GM19395 (cell line): ENCODE data around the gene NECTIN1.

Experiments used
- ATAC-seq: cut with Tn5 transposase; IDR thresholded peaks from one replicate; pipeline ENCODE4 v1.9.1; 2021; ENCODE audit warnings: mild to moderate bottlenecking, moderate library complexity; ENCODE audit not compliant: unreplicated experiment

The NECTIN1 gene, protein sequence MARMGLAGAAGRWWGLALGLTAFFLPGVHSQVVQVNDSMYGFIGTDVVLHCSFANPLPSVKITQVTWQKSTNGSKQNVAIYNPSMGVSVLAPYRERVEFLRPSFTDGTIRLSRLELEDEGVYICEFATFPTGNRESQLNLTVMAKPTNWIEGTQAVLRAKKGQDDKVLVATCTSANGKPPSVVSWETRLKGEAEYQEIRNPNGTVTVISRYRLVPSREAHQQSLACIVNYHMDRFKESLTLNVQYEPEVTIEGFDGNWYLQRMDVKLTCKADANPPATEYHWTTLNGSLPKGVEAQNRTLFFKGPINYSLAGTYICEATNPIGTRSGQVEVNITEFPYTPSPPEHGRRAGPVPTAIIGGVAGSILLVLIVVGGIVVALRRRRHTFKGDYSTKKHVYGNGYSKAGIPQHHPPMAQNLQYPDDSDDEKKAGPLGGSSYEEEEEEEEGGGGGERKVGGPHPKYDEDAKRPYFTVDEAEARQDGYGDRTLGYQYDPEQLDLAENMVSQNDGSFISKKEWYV

DNA sequence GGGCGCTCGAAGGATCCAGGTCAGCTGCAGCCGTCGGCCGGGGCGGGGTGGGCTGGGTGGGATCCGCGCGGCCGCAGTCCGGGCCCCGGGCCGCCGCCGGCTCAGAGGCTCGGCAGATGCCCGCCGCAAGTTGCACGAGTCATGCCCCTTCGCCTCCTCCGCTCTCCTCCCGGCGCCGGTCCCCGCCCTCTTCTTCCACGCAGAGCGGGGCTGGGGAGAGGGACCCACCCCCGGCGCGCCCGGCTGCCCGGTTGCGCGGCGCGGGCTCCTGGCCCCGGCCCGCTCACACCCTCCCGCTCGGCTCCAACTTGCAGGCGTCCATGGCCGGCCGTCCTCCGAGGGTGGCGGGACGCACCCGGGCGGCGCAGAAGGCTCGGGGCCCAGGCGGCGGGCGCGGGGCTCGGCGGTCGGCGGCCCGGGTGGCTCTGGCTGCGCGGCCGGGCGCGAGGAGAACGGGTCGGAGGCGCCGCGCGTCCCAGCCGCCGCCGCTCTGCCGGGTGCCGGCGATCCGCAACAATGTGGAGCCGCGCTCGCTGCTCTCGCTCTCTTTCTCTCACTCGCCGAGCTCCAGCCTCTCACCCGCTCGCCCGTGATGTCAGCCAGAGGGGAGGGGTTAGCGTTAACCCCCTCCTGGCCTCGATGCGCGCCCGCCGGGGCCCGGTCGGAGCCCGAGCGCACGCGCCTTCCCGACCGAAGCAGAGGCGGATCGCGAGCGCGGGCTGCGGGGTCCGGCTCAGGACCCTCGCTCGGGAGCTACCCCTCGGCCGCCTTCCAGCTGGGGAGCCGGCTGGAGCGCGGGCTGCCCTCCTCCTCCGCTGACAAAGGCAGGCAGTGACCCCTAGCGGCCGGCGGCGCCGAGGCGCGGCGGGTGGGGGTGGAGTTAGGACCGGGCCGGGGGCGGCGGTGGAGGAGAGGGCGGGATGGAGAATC is at the start of gene NECTIN1:
Gene NECTIN1 (minus strand): TSS at position 550 of the 930 bp plus-strand sequence. CDS start 647 bp downstream, outside the sequence.
- peak; percentile 86 for ATAC-seq

DNA sequence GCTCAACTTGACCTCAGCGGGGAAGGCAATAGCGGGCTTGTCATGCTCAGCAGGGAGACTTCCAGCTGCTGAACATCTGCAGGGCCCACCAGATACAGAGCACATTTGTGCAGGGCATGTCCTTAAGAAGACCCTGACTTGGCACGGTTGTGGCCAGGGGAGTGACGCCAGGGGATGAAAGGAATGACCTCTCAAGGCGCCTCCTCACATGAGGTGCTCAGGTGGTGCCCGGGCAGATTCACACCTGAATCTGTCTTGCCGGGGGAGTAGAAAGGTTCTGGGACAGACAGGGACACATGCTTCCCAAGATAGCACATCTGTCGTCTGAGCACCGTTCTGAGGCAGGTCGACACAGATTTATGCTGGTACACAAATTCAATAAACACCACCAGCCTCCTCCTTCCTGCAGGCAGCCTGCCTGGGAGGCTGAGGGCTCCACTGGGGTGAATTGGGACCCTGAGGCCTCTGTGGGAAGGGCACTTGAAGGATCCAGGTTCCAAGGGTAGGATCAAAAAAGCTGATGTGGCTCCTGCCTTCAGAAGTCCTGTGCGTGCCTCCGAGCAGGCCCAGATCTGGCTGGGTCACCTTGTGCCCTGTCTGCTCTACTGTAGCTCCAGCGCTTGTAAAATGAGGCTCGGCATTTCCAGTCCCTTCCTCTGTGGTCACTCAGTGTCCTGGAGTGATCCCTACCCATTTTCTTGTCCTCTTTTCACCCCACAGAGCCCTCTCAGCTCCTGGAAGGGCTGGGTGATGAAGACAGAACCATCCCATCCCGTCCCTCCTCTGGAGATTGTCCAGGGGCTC is 49.6 kb upstream of the NECTIN1 start:
- ATAC-seq = no peak

DNA sequence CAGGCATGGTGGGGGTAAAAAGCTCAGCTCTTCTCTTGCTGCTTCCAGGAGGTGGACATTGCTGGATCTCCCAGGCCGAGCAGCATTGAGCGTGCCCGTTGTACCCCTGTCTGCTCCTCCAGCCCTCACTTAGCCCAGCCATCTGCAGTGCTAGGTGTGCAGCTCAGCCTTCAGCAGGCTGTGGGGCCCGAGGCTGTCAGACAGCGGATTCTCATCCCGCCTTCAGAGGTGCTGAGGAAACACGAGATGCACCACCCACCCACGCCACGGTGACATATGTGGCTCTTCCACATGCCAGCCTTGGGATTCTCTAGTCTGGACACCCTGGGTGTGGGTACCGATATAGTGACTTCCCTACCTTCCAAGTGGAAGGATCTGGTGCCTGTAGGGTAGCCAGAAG is 48.9 kb upstream of the NECTIN1 start:
- no peak for ATAC-seq

DNA sequence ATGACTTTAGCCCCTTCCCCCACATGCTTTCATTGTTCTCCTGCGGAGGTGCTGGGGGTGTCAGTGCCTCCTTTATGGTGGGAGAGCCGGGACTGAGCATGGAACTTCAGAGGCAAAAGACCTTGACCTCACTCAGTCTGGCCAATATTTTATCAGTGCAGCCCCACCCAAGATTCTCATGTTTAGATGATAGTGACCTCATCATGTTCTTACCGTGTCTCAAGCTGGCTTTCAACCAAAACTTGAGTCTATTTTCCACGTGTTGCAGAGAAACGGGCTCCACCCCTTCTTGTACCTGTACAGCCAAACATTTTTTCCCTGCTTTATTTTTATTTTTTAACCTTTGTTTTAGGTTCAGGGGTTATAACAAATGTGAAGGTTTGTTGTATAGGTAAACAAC is 47.7 kb upstream of the NECTIN1 start:
- ATAC-seq = no peak

DNA sequence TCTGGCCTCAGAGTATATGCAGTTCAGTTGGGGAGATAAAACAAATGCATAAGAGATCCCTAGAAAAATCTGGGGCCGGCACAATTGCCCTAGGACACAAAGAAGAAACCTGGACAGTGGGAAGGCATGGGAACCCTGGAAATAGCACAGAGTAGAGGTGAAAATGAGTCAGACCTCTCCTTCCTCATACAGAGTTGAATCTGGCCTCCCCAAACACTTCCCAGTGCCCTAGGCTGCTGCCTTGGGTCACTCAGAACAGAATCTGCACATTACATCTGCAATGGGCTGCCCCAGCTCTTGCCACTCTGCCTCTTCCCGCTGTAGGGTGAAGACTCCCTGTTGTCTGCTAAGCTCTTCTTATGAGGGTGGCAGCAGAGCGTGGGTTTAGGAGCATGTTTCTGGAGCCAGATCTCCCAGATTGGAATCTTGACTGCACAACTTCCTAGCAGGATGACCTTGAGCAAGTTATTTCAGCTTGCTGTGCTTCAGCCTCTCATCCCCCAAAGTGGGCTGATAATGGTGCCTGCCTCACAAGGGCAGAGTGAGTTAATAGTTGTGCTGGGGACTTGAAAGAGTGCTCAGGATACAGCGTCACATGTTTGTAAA is 47.1 kb upstream of the NECTIN1 start:
- no peak for ATAC-seq

DNA sequence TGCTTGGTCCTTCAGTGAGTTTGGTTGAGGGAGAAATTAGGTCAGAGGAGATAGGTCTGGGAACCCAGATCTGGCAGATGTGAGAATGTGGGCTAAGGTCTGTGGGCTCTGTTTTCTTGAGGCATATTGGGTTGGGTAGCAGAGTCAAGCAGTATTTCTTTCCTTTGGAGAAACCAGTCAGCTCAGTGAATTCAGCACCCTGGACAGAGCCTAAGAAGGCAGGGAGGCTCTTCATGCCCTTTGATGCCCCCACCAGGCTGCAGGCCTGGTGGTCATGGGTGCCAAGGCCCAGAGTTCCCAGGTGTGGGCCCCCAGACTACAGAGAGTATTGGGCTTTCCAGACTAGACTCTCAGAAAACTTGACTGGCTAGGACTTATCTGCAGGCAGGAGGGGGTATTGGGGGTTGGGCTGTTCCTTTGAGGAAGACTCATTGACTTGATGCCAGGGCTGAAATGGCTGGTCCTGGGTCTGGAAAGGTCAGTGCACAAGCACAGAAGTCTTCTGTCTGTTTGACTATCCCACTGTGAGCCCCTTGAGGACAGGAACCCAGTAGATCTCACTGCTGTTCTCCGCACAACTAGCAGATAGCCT is 45.3 kb upstream of the NECTIN1 start:
- ATAC-seq = no peak

DNA sequence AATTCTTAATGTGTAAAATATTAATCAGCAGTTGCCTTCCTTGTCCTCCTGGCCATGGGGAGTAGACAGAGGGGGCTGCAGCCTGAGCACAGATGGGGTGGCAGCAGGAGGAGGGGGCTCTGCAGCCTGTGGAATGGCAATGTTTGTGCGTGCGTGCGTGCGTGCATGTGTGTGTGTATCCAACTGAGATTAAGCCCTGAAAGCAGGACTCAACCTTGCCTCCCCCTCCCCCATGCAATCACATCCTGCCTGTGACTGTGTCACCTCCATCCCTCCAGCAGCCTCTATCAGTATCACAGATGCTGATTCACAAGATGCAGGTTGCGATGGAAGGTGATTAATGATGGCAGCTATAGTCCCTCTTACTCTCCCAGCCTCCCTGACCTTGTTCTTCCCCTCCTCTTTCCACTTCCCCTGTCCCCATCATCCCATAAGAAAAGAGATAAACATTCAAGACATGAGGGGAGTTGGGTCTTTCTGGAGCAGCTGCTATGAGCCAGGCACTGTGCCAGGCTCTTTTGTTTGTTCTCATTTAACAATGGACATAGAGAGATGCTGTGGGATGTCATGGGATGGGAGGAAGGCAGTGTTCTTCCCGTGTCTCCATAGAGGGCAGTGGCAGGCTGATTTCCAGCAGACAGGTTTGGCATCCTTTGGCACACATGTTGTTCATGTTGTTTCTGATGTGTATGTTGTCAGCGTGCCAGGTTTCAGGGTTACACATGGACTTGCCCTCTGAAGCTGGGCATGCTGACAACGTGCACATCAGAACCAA is 43.8 kb upstream of the NECTIN1 start:
- ATAC-seq = no peak

DNA sequence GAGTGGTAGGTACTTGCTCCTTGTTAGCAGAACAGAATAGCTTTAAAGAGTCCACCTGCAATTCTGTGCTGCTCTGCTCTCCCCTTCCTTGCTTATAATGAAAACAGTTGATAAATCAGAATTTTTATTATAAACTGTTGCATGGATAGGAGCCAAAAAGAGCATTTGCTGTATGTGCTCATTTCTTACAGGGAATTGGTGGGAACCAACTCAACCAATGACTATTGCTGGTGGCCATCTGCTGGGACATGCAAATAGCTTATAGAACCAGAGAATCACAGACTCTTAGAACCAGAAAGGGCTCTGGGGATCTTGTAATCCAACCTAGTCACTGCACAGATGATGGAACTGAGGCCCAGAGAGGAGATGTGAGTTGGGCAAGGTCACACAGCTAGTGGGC is 43.1 kb upstream of the NECTIN1 start:
- no peak for ATAC-seq

DNA sequence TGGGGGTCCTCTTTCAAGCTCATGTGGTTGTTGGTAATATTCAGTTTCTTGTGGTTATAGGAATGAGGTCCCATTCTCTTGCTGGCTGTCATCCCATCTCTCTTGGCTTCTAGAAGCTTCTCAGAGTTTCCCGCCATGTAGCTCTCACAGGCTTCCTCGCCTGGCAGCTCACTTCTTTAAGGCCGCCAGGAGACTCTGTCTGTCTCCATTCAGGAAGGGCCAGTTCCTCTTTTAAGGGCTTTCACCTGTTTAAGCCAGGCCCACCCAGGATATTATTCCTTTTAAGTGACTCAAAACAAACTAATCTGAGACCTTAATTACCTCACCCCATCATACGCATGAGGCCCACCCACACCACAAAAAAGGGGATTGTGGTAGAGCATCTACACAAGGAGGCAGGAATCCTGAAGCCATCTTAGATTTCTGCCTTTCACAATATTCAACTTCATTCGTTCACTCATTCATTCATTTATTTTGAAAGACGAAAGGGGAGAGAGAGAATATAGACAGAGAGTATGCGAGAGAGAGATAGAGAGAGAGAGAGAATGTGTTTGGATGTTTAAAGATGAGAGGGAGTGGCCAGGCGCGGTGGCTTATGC is 42.3 kb upstream of the NECTIN1 start:
- ATAC-seq = no peak

DNA sequence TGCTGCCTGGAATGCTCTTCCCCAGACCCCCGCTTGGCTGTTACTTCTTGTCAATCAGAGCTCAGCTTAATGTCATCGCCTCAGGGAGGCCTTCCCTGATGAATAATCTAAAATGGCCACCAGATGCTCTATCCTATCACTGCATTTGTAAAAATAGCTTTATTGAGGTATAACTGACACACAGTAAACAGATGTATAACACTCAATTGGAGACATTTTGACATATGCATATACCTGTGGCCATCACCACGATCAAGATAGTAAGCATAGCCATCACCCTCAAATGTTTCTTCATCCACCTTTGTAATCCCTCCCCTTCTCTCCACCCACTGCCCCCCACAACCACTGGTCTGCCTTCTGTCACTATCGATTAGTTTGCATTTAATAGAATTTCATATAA is 36.6 kb upstream of the NECTIN1 start:
- no peak for ATAC-seq

DNA sequence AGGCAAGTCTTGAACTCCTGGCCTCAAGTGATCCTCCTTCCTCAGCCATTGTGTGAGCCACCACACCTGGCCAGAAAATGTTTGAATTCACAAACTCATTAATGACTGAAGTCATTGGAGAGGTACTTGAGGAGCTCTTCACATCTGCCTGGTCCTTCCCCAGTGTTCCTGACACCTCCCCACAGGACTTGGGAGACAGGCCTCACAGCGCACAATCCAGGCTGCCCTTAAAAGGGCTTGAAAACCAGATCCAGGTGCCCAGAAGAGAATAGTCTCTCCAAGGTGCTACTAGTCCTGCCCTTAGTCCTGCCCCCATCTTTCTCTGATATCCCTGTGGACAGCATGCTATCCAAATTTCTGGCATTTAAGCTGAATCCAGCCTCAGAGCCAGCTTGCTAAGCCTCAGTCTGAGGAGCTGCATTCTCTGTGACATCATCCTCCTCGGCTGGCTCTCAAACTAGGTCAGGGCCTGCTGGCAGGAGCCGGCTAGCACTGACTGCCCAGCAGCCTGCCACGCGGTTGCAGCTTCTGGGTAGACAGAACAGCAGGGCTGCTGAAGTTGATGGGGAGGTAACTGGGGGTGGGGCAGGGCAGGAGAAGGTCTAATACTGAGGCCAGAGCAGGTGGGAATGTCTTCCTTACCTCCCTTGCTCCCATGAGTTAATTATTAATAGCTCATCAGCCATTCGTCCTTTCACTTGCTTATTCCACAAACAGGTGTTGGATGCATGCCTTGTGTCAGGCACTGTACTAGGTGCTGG is 35.3 kb upstream of the NECTIN1 start:
- no peak for ATAC-seq

DNA sequence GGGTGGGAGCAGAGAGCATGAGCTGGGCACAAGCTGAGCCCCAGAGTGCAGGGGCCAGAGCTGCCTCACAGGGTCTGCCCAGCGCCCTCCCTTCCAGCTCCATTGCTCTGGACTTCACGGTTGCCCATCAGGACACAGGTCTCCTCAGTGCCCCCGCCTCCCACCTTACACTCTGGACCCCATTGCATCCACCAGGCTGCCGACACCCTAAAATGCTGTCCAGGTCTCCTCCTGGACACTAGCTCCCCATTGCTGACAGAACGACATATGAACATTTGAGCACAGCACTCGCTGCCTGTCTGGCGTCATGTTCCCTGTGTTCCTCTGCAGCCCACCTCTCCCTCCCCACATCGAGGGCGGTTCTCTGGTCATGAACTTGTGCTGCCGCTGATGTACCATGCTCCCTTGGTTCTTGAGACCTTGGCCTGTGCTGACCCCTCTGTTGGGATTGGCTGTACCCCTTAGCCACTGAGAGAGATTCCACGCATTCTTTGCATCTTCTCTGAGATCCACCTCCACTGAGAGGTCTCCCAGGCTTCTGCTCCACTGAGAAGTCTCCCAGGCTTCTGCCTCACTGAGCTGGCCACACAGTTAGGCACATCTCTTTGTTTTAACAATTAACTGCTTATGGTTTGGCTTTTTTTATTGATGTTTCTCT is 34.2 kb upstream of the NECTIN1 start:
- ATAC-seq = no peak

DNA sequence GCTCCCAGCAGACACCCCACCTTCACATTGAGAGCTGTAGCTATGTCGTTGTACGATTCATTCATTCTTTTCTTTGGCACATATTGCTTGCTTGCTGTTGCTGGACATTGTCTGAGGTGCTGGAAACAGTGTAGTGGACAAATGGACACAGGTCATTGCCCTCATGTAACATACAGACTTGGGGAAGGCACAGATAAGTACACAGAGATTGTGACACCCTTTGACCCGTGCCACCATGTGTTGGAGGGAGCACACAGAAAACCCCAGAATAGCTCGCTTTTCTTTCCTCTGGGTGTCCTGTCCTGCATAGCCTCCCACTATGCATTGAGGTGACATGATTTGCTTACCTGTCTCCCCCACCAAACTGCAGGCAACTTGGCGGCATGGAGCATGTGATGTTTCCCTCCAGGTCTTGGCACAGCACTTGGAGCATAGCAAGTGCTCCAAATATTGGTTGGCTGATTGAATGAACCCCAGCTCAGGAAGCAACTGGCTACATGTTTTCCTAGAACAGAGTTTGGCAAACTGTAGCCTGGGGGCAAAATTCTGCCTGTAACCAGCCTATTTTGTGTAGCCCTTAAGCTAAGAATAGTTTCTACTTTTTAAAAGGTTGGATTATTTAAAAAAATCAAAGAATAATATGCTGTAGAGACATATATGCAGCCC is 30.9 kb upstream of the NECTIN1 start:
- no peak for ATAC-seq

DNA sequence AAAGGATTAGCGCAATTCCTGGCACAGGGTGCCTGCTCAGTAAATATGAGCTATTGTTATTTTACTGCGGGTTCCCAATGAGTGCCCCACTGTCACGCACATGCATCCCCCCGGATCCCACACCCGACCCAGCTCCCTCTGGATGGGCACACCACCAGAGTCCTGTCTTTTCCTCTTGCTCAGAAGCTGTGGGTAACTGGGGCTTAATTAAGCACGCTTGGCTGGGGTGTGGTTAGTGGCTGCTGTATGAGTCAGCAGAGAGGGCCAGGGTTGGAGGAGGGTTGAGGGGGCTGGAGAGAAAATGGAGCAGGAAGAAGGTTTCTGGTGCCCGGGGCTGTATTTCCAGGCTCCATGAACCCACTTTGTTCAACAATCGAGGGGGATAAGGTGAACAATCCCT is 30.3 kb upstream of the NECTIN1 start:
- ATAC-seq = no peak

DNA sequence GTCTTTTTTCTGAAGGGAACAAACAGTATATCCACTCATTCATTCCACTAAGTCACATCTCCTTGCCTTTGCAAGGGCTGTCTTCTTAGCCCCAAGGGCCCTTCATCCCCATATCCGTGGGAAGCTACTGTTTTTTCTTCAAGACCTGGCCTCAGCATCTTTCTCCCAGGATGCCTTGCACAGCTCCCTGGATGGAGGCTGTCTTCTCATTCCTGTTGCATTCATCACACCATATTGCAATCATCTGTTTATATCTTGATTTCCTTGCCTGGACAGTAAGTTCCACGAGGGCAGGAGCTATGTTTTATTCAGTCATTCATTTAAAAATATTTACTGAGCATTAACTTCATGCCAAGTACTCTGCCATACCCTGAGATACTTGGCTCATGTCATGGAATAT is 29.3 kb upstream of the NECTIN1 start:
- ATAC-seq = no peak

DNA sequence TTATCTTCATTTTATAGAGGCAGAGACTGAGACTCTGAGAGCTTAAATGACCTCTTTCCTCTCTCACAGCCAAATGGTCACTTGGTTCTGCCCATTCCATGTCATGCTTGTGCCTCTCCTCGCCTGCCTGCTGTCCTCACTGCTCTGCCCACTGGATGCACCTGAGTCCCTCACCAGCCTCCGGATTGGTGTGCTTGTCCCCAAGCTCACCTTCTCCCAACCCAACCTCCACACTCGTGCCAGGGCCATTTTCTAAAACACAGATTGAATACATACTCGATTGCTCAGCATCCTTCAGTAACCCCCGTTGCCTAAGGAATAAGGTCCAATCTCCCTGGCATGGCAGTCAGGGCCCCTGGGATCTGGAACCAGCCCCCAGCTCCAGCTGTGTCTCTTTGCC is 28.4 kb upstream of the NECTIN1 start:
- no peak for ATAC-seq
